ENCODE results near the gene BIRC5.

Gene BIRC5

GRCh38 chr17:78266771-78267170 is 52.7 kb downstream of the BIRC5 start:
- H3K27ac ChIP-seq (ENCODE audit: low read length), result no peak overlapping the region
- no peaks in the 10 kb centered on the region for H3K36me3 ChIP-seq (ENCODE audit: control insufficient read depth, low read depth, low read length)
- H3K9me3 ChIP-seq (ENCODE audit: control insufficient read depth, low read depth, low read length), result no peaks in the 10 kb centered on the region
- H3K4me3 ChIP-seq (ENCODE audit: low read length), result no peak overlapping the region
- H3K4me1 ChIP-seq (ENCODE audit: control insufficient read depth, low read depth, low read length), result peaks cover 38% of the 10 kb centered on the region
- peaks cover 4% of the 10 kb centered on the region for H3K27me3 ChIP-seq (ENCODE audit: control insufficient read depth, insufficient read depth, low read length)
- H3K9ac ChIP-seq (ENCODE audit: low read length), result no peak overlapping the region

GRCh38 chr17:78267253-78268073 is 53.4 kb downstream of the BIRC5 start:
- no peak overlapping the region for H3K4me3 ChIP-seq (ENCODE audit: low read length)
- peaks cover 42% of the 10 kb centered on the region for H3K4me1 ChIP-seq (ENCODE audit: control insufficient read depth, low read depth, low read length)
- peaks cover 4% of the 10 kb centered on the region for H3K27me3 ChIP-seq (ENCODE audit: control insufficient read depth, insufficient read depth, low read length)
- H3K27ac ChIP-seq (ENCODE audit: low read length), result no peak overlapping the region
- H3K9ac ChIP-seq (ENCODE audit: low read length), result no peak overlapping the region
- H3K36me3 ChIP-seq (ENCODE audit: control insufficient read depth, low read depth, low read length), result no peaks in the 10 kb centered on the region
- no peaks in the 10 kb centered on the region for H3K9me3 ChIP-seq (ENCODE audit: control insufficient read depth, low read depth, low read length)

- Histone ChIP-seq H3K4me1 (ENCODE audit: control insufficient read depth, low read depth, low read length) (peaks cover 46% of the 10 kb centered on the region), H3K4me3 (ENCODE audit: low read length) (no peak overlapping the region), H3K27ac (ENCODE audit: low read length) (no peak overlapping the region), H3K9me3 (ENCODE audit: control insufficient read depth, low read depth, low read length) (no peaks in the 10 kb centered on the region), H3K9ac (ENCODE audit: low read length) (no peak overlapping the region), H3K36me3 (ENCODE audit: control insufficient read depth, low read depth, low read length) (no peaks in the 10 kb centered on the region), H3K27me3 (ENCODE audit: control insufficient read depth, insufficient read depth, low read length) (peaks cover 4% of the 10 kb centered on the region)
Observed at GRCh38 chr17:78268191-78268874, 54.3 kb downstream of the BIRC5 start.

GRCh38 chr17:78268951-78269905 is 55.2 kb downstream of the BIRC5 start:
- Histone ChIP-seq H3K36me3 (ENCODE audit: control insufficient read depth, low read depth, low read length) (no peaks in the 10 kb centered on the region), H3K4me3 (ENCODE audit: low read length) (peak overlapping the region; percentile 29), H3K9me3 (ENCODE audit: control insufficient read depth, low read depth, low read length) (no peaks in the 10 kb centered on the region), H3K9ac (ENCODE audit: low read length) (no peak overlapping the region), H3K4me1 (ENCODE audit: control insufficient read depth, low read depth, low read length) (peaks cover 46% of the 10 kb centered on the region), H3K27me3 (ENCODE audit: control insufficient read depth, insufficient read depth, low read length) (peaks cover 4% of the 10 kb centered on the region), H3K27ac (ENCODE audit: low read length) (no peak overlapping the region)

GRCh38 chr17:78269955-78270381 is 55.9 kb downstream of the BIRC5 start:
- Histone ChIP-seq H3K4me1 (ENCODE audit: control insufficient read depth, low read depth, low read length) (peaks cover 44% of the 10 kb centered on the region), H3K9me3 (ENCODE audit: control insufficient read depth, low read depth, low read length) (no peaks in the 10 kb centered on the region), H3K4me3 (ENCODE audit: low read length) (no peak overlapping the region), H3K27ac (ENCODE audit: low read length) (no peak overlapping the region), H3K27me3 (ENCODE audit: control insufficient read depth, insufficient read depth, low read length) (peaks cover 4% of the 10 kb centered on the region), H3K9ac (ENCODE audit: low read length) (no peak overlapping the region), H3K36me3 (ENCODE audit: control insufficient read depth, low read depth, low read length) (no peaks in the 10 kb centered on the region)

- Histone ChIP-seq H3K9ac (ENCODE audit: low read length) (no peak overlapping the region), H3K9me3 (ENCODE audit: control insufficient read depth, low read depth, low read length) (no peaks in the 10 kb centered on the region), H3K27me3 (ENCODE audit: control insufficient read depth, insufficient read depth, low read length) (peaks cover 4% of the 10 kb centered on the region), H3K4me3 (ENCODE audit: low read length) (no peak overlapping the region), H3K36me3 (ENCODE audit: control insufficient read depth, low read depth, low read length) (no peaks in the 10 kb centered on the region), H3K27ac (ENCODE audit: low read length) (no peak overlapping the region), H3K4me1 (ENCODE audit: control insufficient read depth, low read depth, low read length) (peaks cover 44% of the 10 kb centered on the region)
Observed at GRCh38 chr17:78271419-78272170, 57.5 kb downstream of the BIRC5 start.

- Histone ChIP-seq H3K4me1 (ENCODE audit: control insufficient read depth, low read depth, low read length) (peaks cover 40% of the 10 kb centered on the region), H3K9me3 (ENCODE audit: control insufficient read depth, low read depth, low read length) (no peaks in the 10 kb centered on the region), H3K27ac (ENCODE audit: low read length) (no peak overlapping the region), H3K36me3 (ENCODE audit: control insufficient read depth, low read depth, low read length) (no peaks in the 10 kb centered on the region), H3K27me3 (ENCODE audit: control insufficient read depth, insufficient read depth, low read length) (peaks cover 4% of the 10 kb centered on the region), H3K4me3 (ENCODE audit: low read length) (no peak overlapping the region), H3K9ac (ENCODE audit: low read length) (no peak overlapping the region)
Observed at GRCh38 chr17:78272181-78272913, 58.3 kb downstream of the BIRC5 start.

GRCh38 chr17:78272914-78273258 is 58.8 kb downstream of the BIRC5 start:
- Histone ChIP-seq H3K4me1 (ENCODE audit: control insufficient read depth, low read depth, low read length) (peaks cover 37% of the 10 kb centered on the region), H3K36me3 (ENCODE audit: control insufficient read depth, low read depth, low read length) (no peaks in the 10 kb centered on the region), H3K9me3 (ENCODE audit: control insufficient read depth, low read depth, low read length) (no peaks in the 10 kb centered on the region), H3K27me3 (ENCODE audit: control insufficient read depth, insufficient read depth, low read length) (peaks cover 4% of the 10 kb centered on the region), H3K27ac (ENCODE audit: low read length) (no peak overlapping the region), H3K4me3 (ENCODE audit: low read length) (no peak overlapping the region), H3K9ac (ENCODE audit: low read length) (no peak overlapping the region)

- Histone ChIP-seq H3K4me1 (ENCODE audit: control insufficient read depth, low read depth, low read length) (peaks cover 35% of the 10 kb centered on the region), H3K4me3 (ENCODE audit: low read length) (no peak overlapping the region), H3K27me3 (ENCODE audit: control insufficient read depth, insufficient read depth, low read length) (peaks cover 3% of the 10 kb centered on the region), H3K9me3 (ENCODE audit: control insufficient read depth, low read depth, low read length) (no peaks in the 10 kb centered on the region), H3K27ac (ENCODE audit: low read length) (no peak overlapping the region), H3K9ac (ENCODE audit: low read length) (no peak overlapping the region), H3K36me3 (ENCODE audit: control insufficient read depth, low read depth, low read length) (no peaks in the 10 kb centered on the region)
Observed at GRCh38 chr17:78273813-78274212, 59.8 kb downstream of the BIRC5 start.
